HepG2 (cell line): Measurements from ENCODE around the gene CA7. TPM values are rescaled to one million over a fixed set of nuclear protein-coding genes. Genes with fewer than 3 reads are reported as not detected.

ENCODE experiments used
- ADNP ChIP-seq: sonication (generic); formaldehyde crosslinking; IDR thresholded peaks from 2 replicates; pipeline ENCODE4 v1.4.0; 2020; ENCODE audit warnings: missing genetic modification reagents
- AGO1 ChIP-seq: fragments of 200-400 bp; formaldehyde crosslinking; IDR thresholded peaks from 2 replicates; pipeline ENCODE4 v1.6.1; 2017; ENCODE audit warnings: mild to moderate bottlenecking, low read depth, low read length, moderate library complexity; ENCODE audit not compliant: poor library complexity, severe bottlenecking
- ARNT2 ChIP-seq: sonication (generic); formaldehyde crosslinking; IDR thresholded peaks from 2 replicates; pipeline ENCODE4 v1.8.0; 2022; ENCODE audit warnings: mild to moderate bottlenecking, low read depth, missing genetic modification reagents, moderate library complexity
- ASH2L ChIP-seq: fragments of 300-600, 200-600 bp; sonication (generic); IDR thresholded peaks from 2 replicates; pipeline ENCODE4 v1.7.0; 2017; ENCODE audit warnings: low read depth, mild to moderate bottlenecking, moderate library complexity, mixed read lengths, low read length; ENCODE audit not compliant: insufficient read length
- EEA1 ChIP-seq: sonication (generic); formaldehyde crosslinking; IDR thresholded peaks from 2 replicates; pipeline ENCODE4 v1.5.1; 2020; ENCODE audit warnings: mild to moderate bottlenecking, missing genetic modification reagents, borderline replicate concordance
- EED ChIP-seq: sonication (generic); formaldehyde crosslinking; IDR thresholded peaks from 2 replicates; pipeline ENCODE4 v1.5.0; 2020; ENCODE audit warnings: mild to moderate bottlenecking, missing genetic modification reagents
- ETV5 ChIP-seq: IDR thresholded peaks from 2 replicates; pipeline ENCODE4 v1.6.1; 2018; ENCODE audit warnings: missing biosample characterization, missing genetic modification reagents, inconsistent platforms, borderline replicate concordance
- FOXA3 ChIP-seq: IDR thresholded peaks from 2 replicates; pipeline ENCODE4 v1.6.1; 2016; ENCODE audit warnings: missing genetic modification reagents, missing compliant biosample characterization
- FOXO1 ChIP-seq: sonication (generic); formaldehyde crosslinking; IDR thresholded peaks from 2 replicates; pipeline ENCODE4 v1.4.0; 2020; ENCODE audit warnings: missing genetic modification reagents
- HNF4G ChIP-seq, 2 experiments: sonication (generic) in 1 of 2; formaldehyde crosslinking in 1 of 2; IDR thresholded peaks; 2 replicates each; pipeline versions ENCODE4 v1.4.0 to v1.6.1; 2011 to 2020; ENCODE audit warnings: borderline replicate concordance in 2 of 2, low read depth in 2 of 2, mild to moderate bottlenecking in 2 of 2, low read length in 1 of 2, missing genetic modification reagents in 1 of 2, moderate library complexity in 1 of 2
- HOXD1 ChIP-seq: sonication (generic); formaldehyde crosslinking; IDR thresholded peaks from 2 replicates; pipeline ENCODE4 v1.5.0; 2020; ENCODE audit warnings: missing genetic modification reagents
- NFRKB ChIP-seq: fragments of 450-650 bp; IDR thresholded peaks from 2 replicates; pipeline ENCODE4 v1.6.1; 2017
- PITX1 ChIP-seq: sonication (generic); formaldehyde crosslinking; IDR thresholded peaks from 2 replicates; pipeline ENCODE4 v1.5.1; 2020; ENCODE audit warnings: mild to moderate bottlenecking, missing genetic modification reagents
- PLRG1 ChIP-seq: fragments of 450-650 bp; conservative IDR thresholded peaks from 2 replicates; pipeline ENCODE4 v1.6.1; 2016
- RAD21 ChIP-seq: fragments of 450-650 bp; formaldehyde crosslinking; IDR thresholded peaks from 2 replicates; pipeline ENCODE4 v1.5.0; 2020; ENCODE audit warnings: mild to moderate bottlenecking
- ZBTB20 ChIP-seq: sonication (generic); formaldehyde crosslinking; IDR thresholded peaks from 2 replicates; pipeline ENCODE4 v1.8.1; 2023; ENCODE audit warnings: missing genetic modification reagents, low read depth, mild to moderate bottlenecking, borderline replicate concordance
- ZFP91 ChIP-seq: sonication (generic); formaldehyde crosslinking; IDR thresholded peaks from 2 replicates; pipeline ENCODE4 v1.9.0; 2022; ENCODE audit warnings: missing genetic modification reagents, mild to moderate bottlenecking, borderline replicate concordance
- ZNF24 ChIP-seq: fragments of 450-650 bp; IDR thresholded peaks from 2 replicates; pipeline ENCODE4 v1.6.1; 2017; ENCODE audit warnings: antibody characterized with exemption, mild to moderate bottlenecking
- ZNF33A ChIP-seq: sonication (generic); formaldehyde crosslinking; IDR thresholded peaks from 2 replicates; pipeline ENCODE4 v1.5.1; 2020; ENCODE audit warnings: missing genetic modification reagents, mild to moderate bottlenecking, moderate library complexity, borderline replicate concordance
- ZNF629 ChIP-seq: sonication (generic); formaldehyde crosslinking; conservative IDR thresholded peaks from 2 replicates; pipeline ENCODE4 v1.5.0; 2020; ENCODE audit warnings: missing genetic modification reagents
- ZNF703 ChIP-seq: sonication (generic); formaldehyde crosslinking; IDR thresholded peaks from 2 replicates; pipeline ENCODE4 v1.5.1; 2020; ENCODE audit warnings: missing genetic modification reagents, mild to moderate bottlenecking, moderate library complexity, borderline replicate concordance
- polyA plus RNA-seq, 8 experiments: library from polyadenylated mRNA; depleted of rRNA in 3 of 8; stranded (reverse) in 7 of 8; unstranded in 1 of 8; fragments of >200 nt; fragmentation: Illumina TruSeq in 4 of 8; extraction: Trizol in 4 of 8; gene quantifications; 2 replicates each; pipeline versions ENCODE4 v1.2.1 to v1.2.3, GENCODE V29; 2011 to 2016; ENCODE audit warnings: low read depth in 4 of 8, missing spikeins in 1 of 8, mixed read lengths in 1 of 8; ENCODE audit not compliant: insufficient read depth in 1 of 8
- total RNA-seq, 5 experiments: library from RNA; depleted of rRNA; stranded (reverse); fragments of >200 nt; fragmentation: Illumina TruSeq; extraction: Trizol; gene quantifications; 2 replicates each; pipeline ENCODE4 v1.2.3, GENCODE V29; 2016; ENCODE audit warnings: low read depth in 1 of 5
- TF ChIP-seq, protein P1 (sequence below): sonication (generic); formaldehyde crosslinking; IDR thresholded peaks from 2 replicates; pipeline ENCODE4 v1.4.0; 2020; ENCODE audit warnings: missing genetic modification reagents
- TF ChIP-seq, protein P2 (sequence below): sonication (generic); formaldehyde crosslinking; IDR thresholded peaks from 2 replicates; pipeline ENCODE4 v1.4.0; 2020; ENCODE audit warnings: missing genetic modification reagents

Gene CA7
- total and polyA plus RNA-seq, 2 of the 13 experiments (the other 11 are each of a cell fraction or from before 2014, with no cell fraction given) = not detected

DNA sequence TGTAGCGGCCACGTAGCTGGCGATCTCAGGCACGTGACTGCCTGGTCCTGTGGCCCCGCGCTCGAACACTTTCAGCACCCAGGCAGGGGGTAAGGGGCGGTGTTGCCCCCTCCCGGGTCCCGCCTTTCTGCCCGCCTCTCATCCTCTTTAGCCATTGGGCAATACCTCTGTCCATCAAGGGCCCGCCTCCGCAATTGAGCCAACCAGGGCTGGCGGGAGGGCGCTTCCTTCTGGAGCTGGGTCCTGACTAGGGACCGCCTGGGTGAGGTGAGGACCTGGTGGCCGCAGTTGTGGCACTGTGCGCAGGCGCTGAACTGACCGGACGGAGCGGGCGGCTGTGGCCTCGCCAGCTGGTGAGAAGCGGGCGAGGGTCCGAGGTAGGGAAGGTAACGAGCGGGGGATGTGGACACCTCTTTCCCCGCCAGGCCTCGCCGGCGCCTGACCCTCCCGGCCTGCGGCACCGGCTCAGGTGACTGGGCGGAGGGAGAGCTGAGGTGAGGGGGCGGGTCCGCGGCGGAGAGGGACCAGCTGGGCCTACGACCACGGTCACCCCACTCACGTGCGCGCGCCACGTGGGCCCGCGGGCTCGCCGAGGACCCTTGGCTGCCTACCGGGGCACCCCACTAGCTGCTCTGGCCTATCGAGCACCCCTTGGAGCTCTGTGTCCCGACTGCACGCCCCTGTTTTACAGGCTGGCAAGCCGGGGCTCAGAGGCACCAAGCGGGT is 36.2 kb downstream of the CA7 start, which contains the start of gene PDP2 (continued):
- TF ChIP-seq HNF4G (IDR thresholded peaks at IDR 0.05; ENCODE audit: borderline replicate concordance, low read depth, low read length) (0 out of 2 replicates have a peak, but pooled peaks have one; percentile 24), HNF4G (CRISPR knock-in tag; IDR thresholded peaks at IDR 0.05; ENCODE audit: borderline replicate concordance, low read depth) (peak; percentile 74; the same call in 1 of the 2 replicates), ZNF629 (CRISPR knock-in tag) (peak; percentile 22), HOXD1 (CRISPR knock-in tag) (peak; percentile 73; the same call in 1 of the 2 replicates), PITX1 (CRISPR knock-in tag) (peak; percentile 59; the same call in 1 of the 2 replicates), ZBTB20 (CRISPR knock-in tag) (peak; percentile 59; the same call in 1 of the 2 replicates), EEA1 (CRISPR knock-in tag) (peak; percentile 94), ARNT2 (peak; percentile 79; the same call in 1 of the 2 replicates), ZNF33A (CRISPR knock-in tag) (no peak), EED (peak; percentile 57; the same call in 1 of the 2 replicates), ASH2L (peak; percentile 63), FOXO1 (CRISPR knock-in tag) (0 out of 2 replicates have a peak, but pooled peaks have one; percentile 74), FOXA3 (CRISPR knock-in tag) (peak; percentile 36; the same call in 1 of the 2 replicates), ZNF703 (CRISPR knock-in tag) (peak; percentile 96), PLRG1 (no peak), NFRKB (no peak), ZFP91 (CRISPR knock-in tag) (peak; percentile 91; the same call in 1 of the 2 replicates), ETV5 (peak; percentile 78), AGO1 (peak; percentile 32), RAD21 (CRISPR knock-in tag) (peak; percentile 21; the same call in 1 of the 2 replicates), ADNP (CRISPR knock-in tag) (no peak; the same call in 1 of the 2 replicates), ZNF24 (no peak)
- TF ChIP-seq, protein P1, sequence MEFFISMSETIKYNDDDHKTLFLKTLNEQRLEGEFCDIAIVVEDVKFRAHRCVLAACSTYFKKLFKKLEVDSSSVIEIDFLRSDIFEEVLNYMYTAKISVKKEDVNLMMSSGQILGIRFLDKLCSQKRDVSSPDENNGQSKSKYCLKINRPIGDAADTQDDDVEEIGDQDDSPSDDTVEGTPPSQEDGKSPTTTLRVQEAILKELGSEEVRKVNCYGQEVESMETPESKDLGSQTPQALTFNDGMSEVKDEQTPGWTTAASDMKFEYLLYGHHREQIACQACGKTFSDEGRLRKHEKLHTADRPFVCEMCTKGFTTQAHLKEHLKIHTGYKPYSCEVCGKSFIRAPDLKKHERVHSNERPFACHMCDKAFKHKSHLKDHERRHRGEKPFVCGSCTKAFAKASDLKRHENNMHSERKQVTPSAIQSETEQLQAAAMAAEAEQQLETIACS (CRISPR knock-in tag) = peak; percentile 71
- TF ChIP-seq, protein P2, sequence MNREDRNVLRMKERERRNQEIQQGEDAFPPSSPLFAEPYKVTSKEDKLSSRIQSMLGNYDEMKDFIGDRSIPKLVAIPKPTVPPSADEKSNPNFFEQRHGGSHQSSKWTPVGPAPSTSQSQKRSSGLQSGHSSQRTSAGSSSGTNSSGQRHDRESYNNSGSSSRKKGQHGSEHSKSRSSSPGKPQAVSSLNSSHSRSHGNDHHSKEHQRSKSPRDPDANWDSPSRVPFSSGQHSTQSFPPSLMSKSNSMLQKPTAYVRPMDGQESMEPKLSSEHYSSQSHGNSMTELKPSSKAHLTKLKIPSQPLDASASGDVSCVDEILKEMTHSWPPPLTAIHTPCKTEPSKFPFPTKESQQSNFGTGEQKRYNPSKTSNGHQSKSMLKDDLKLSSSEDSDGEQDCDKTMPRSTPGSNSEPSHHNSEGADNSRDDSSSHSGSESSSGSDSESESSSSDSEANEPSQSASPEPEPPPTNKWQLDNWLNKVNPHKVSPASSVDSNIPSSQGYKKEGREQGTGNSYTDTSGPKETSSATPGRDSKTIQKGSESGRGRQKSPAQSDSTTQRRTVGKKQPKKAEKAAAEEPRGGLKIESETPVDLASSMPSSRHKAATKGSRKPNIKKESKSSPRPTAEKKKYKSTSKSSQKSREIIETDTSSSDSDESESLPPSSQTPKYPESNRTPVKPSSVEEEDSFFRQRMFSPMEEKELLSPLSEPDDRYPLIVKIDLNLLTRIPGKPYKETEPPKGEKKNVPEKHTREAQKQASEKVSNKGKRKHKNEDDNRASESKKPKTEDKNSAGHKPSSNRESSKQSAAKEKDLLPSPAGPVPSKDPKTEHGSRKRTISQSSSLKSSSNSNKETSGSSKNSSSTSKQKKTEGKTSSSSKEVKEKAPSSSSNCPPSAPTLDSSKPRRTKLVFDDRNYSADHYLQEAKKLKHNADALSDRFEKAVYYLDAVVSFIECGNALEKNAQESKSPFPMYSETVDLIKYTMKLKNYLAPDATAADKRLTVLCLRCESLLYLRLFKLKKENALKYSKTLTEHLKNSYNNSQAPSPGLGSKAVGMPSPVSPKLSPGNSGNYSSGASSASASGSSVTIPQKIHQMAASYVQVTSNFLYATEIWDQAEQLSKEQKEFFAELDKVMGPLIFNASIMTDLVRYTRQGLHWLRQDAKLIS (CRISPR knock-in tag) = peak; percentile 53; the same call in 1 of the 2 replicates
